Brain microvascular endothelial cell (primary cell): ENCODE results near the gene KRT80.
A peak's percentile ranks its signal among the peaks of the same experiment; 100 is the strongest.

Source experiments
- DNase-seq: peaks from one replicate; pipeline ENCODE4 v3.0.0-alpha.2; 2020
- H3K27ac ChIP-seq: fragments of 250-450 bp; sonication (Bioruptor Pico); 2 replicates; pipeline ENCODE4 v1.5.1; 2020; ENCODE audit warnings: mild to moderate bottlenecking, moderate library complexity
- H3K27me3 ChIP-seq: fragments of 250-450 bp; sonication (Bioruptor Pico); replicated peaks from 2 replicates; pipeline ENCODE4 v1.5.1; 2020; ENCODE audit warnings: mild to moderate bottlenecking
- H3K36me3 ChIP-seq: fragments of 250-450 bp; sonication (Bioruptor Pico); replicated peaks from 2 replicates; pipeline ENCODE4 v1.5.1; 2020; ENCODE audit warnings: mild to moderate bottlenecking
- H3K4me3 ChIP-seq: 2 replicates; pipeline ENCODE4 v1.5.1; 2011; ENCODE audit warnings: low read depth, mild to moderate bottlenecking, control low read depth, low read length, moderate library complexity
- CTCF ChIP-seq: IDR thresholded peaks from 2 replicates; pipeline ENCODE4 v1.5.1; 2011; ENCODE audit warnings: low read depth, mild to moderate bottlenecking, moderate library complexity, low read length, control low read depth, inconsistent platforms; ENCODE audit errors: missing control alignments
- in situ Hi-C: cut with HindIII; loops from 2 replicates; pipeline ENCODE4 v1.10.0; 2017; ENCODE audit warnings: low sequenced_read_pairs, low pct_ligation_motif_present

Gene KRT80

GRCh38 chr12:52232674-52233461 is 41.1 kb upstream of the KRT80 start, which contains the start of gene KRT7:
TSS of gene KRT7 (plus strand) at chr12:52233243. CDS start at chr12:52233297, 54 bp downstream.
- peak within 1 kb of the TSS; percentile 96 for H3K27ac ChIP-seq
- peak within 1 kb of the TSS; percentile 48 for H3K4me3 ChIP-seq

GRCh38 chr12:52232203-52232673 is 40.4 kb upstream of the KRT80 start:
- peak overlapping the region; percentile 48 for H3K4me3 ChIP-seq
- H3K27me3 ChIP-seq, result no peaks in the 10 kb centered on the region
- DNase-seq, result no peak
- no peak for TF ChIP-seq CTCF
- in situ Hi-C loops, result no loop called here
- peaks cover 6% of the 10 kb centered on the region for H3K36me3 ChIP-seq
- peak overlapping the region; percentile 96 for H3K27ac ChIP-seq

More at GRCh38 chr12:52232674-52233461, 41.1 kb upstream of the KRT80 start, which contains the start of gene KRT7:
- TF ChIP-seq CTCF, result peak; percentile 39
- peaks cover 6% of the 10 kb centered on the region for H3K36me3 ChIP-seq
- DNase-seq, result no peak
- in situ Hi-C loops, result no loop called here
- no peaks in the 10 kb centered on the region for H3K27me3 ChIP-seq

GRCh38 chr12:52231305-52232202 is 39.7 kb upstream of the KRT80 start:
- no peaks in the 10 kb centered on the region for H3K27me3 ChIP-seq
- in situ Hi-C loops, result no loop called here
- H3K4me3 ChIP-seq, result no peak overlapping the region
- H3K36me3 ChIP-seq, result no peaks in the 10 kb centered on the region
- no peak for DNase-seq
- TF ChIP-seq CTCF, result no peak
- peak overlapping the region; percentile 96 for H3K27ac ChIP-seq

- H3K4me3 ChIP-seq, result no peak overlapping the region
- in situ Hi-C loops, result no loop called here
- peak overlapping the region; percentile 96 for H3K27ac ChIP-seq
- DNase-seq, result peak; percentile 83
- no peak for TF ChIP-seq CTCF
- H3K36me3 ChIP-seq, result no peaks in the 10 kb centered on the region
- no peaks in the 10 kb centered on the region for H3K27me3 ChIP-seq
Measured at GRCh38 chr12:52230364-52231281, 38.8 kb upstream of the KRT80 start.

- no peak overlapping the region for H3K4me3 ChIP-seq
- in situ Hi-C loops, result no loop called here
- no peak for TF ChIP-seq CTCF
- H3K36me3 ChIP-seq, result no peaks in the 10 kb centered on the region
- peak overlapping the region; percentile 96 for H3K27ac ChIP-seq
- no peak for DNase-seq
- no peaks in the 10 kb centered on the region for H3K27me3 ChIP-seq
Measured at GRCh38 chr12:52229836-52230343, 38.1 kb upstream of the KRT80 start.
